Small intestine (tissue), 7 donors: ENCODE data around the gene CPO. TPM values are rescaled to one million over a fixed set of nuclear protein-coding genes. Genes with fewer than 3 reads are reported as not detected.
A peak's percentile ranks its signal among the peaks of the same experiment; 100 is the strongest.

Source experiments
- DNase-seq, 2 donors: peaks; one replicate each; pipeline versions ENCODE4 v3.0.0 to v3.0.0-alpha.2; 2013
- FAIRE-seq: peaks from 2 replicates; lab custom pipeline; 2012; peaks lifted over from hg19 to GRCh38; lab: Jason Lieb, UNC
- H3K27ac ChIP-seq, 3 donors: one replicate each; pipeline ENCODE4 v1.5.1; 2013; ENCODE audit warnings: low read length in 2 of 3, mild to moderate bottlenecking in 2 of 3, control low read depth in 1 of 3, inconsistent platforms in 1 of 3, low read depth in 1 of 3, moderate library complexity in 1 of 3
- H3K27me3 ChIP-seq, 3 donors: one replicate each; pipeline ENCODE4 v1.6.1; 2013; ENCODE audit warnings: low read length in 3 of 3, inconsistent platforms in 1 of 3; ENCODE audit not compliant: control insufficient read depth in 3 of 3, insufficient read depth in 3 of 3
- H3K36me3 ChIP-seq, 3 donors: one replicate each; pipeline ENCODE4 v1.6.1; 2013; ENCODE audit warnings: low read length in 3 of 3, inconsistent platforms in 1 of 3, low read depth in 1 of 3, mild to moderate bottlenecking in 1 of 3, moderate library complexity in 1 of 3; ENCODE audit not compliant: control insufficient read depth in 3 of 3, insufficient read depth in 2 of 3
- H3K4me1 ChIP-seq, 3 donors: one replicate each; pipeline ENCODE4 v1.6.1; 2013; ENCODE audit warnings: low read length in 2 of 3, inconsistent platforms in 1 of 3, low read depth in 1 of 3, mild to moderate bottlenecking in 1 of 3, moderate library complexity in 1 of 3; ENCODE audit not compliant: control insufficient read depth in 3 of 3, insufficient read depth in 2 of 3
- H3K4me3 ChIP-seq, 3 donors: one replicate each; pipeline ENCODE4 v1.5.1; 2013; ENCODE audit warnings: low read length in 3 of 3, control low read depth in 1 of 3, inconsistent platforms in 1 of 3, low read depth in 1 of 3, mild to moderate bottlenecking in 1 of 3, moderate library complexity in 1 of 3
- H3K9me3 ChIP-seq, 2 donors: one replicate each; pipeline ENCODE4 v1.6.1; 2013; ENCODE audit warnings: low read depth in 1 of 2, low read length in 1 of 2; ENCODE audit not compliant: control insufficient read depth in 2 of 2, insufficient read depth in 1 of 2
- WGBS, 3 donors: extraction: QIAGEN DNeasy Blood & Tissue Kit; methylation state at CpG; one replicate each; pipeline ENCODE4 v1.1.7; 2013; 5-methylcytosine and 5-hydroxymethylcytosine counted together
- polyA plus RNA-seq, 4 donors: library from polyadenylated mRNA; stranded (reverse) in 3 of 4; unstranded in 1 of 4; fragments of 200-250 nt in 3 of 4; fragments of 120-200 nt in 1 of 4; gene quantifications; one replicate each; pipeline versions ENCODE4 v1.2.1 to v1.2.3, GENCODE V29; 2013
- donor health status: healthy with polysubstance abuse.
- donor health status: control.
- donor health status: control.
- donor health status: Bipolar disorder and iron deficiency.
- donor health status: healthy.

The CPO gene
- polyA plus RNA-seq, 4 donors = 0.92 to 15.7 (median 3.0) TPM

DNA sequence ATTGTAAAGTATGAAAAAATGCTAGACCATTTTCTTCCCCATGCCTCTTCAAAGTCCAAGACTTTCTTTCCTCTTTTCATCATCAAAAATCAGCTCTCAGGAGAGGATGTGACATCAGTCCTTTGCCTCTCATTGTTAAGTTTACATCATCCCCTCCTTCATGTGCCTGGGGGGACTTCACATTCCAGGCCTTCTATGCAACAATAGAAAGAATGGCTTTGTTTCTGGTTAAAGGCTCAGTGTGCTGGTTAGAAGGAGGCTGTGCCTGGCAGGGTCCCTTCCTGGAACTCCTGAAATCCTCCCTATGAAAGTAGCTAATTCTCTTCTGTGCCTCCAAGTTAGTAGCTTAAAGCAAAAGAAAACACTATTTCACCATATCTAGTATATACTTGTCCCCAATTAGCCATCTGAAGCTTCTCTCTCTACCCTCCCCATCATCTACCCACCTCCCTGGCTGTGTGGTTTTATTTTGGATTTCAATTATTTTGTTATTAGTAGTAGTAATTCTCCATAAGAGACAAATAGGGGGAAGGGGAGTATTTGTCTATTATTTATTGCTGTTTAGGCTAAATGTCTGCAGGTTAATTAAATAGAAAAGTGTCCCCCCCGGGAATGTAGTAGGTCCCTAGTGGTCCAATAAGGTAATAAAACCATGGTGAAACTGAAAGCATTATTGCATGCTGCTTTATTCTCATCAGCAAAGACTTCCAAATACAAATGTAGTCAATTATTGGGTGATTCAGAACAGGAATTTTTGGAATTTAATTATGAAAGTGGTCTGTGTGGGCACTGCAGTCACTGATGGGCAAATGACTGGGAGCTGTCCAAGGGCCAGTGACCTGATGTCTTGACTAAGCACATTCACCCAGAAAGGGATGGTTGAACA is 69.0 kb downstream of the CPO start:
- Histone ChIP-seq H3K27ac (no peak overlapping the region), H3K27me3 (peaks cover 0 to 3% (median 0%) of the 10 kb centered on the region in 3 donors), H3K4me1 (no peaks in the 10 kb centered on the region), H3K4me3 (no peak overlapping the region), H3K36me3 (no peaks in the 10 kb centered on the region), H3K9me3 (no peaks in the 10 kb centered on the region)
- FAIRE-seq (no peak), DNase-seq (no peak)
- 13 to 42% (median 21%) methylated on average over 1 of the region's 1 CpG for WGBS, 3 donors

DNA sequence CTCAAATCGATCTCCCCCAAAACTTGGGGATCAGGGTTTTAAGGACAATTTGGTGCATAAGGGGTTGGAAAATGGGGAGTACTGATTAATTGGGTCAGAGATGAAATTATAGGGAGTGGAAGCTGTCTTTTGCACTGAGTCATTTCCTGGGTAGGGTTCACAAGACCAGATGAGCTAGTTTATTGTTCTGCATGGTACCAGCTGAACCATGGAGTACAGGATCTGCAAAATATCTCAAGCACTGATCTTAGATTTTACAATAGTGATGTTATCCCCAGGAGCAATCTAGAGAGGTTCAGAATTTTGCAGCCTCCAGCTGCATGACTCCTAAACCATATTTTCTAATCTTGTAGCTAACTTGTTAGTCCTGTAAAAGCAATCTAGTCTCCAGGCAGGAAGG is 73.1 kb downstream of the CPO start:
- DNase-seq = peak in 1 of 2 donors; percentile 12
- Histone ChIP-seq H3K27ac (no peak overlapping the region), H3K4me1 (no peaks in the 10 kb centered on the region), H3K9me3 (no peaks in the 10 kb centered on the region), H3K36me3 (no peaks in the 10 kb centered on the region), H3K27me3 (peaks cover 0 to 3% (median 0%) of the 10 kb centered on the region in 3 donors), H3K4me3 (no peak overlapping the region)
- FAIRE-seq = no peak
- WGBS, 3 donors = 33 to 65% (median 43%) methylated on average over 1 of the region's 1 CpG

DNA sequence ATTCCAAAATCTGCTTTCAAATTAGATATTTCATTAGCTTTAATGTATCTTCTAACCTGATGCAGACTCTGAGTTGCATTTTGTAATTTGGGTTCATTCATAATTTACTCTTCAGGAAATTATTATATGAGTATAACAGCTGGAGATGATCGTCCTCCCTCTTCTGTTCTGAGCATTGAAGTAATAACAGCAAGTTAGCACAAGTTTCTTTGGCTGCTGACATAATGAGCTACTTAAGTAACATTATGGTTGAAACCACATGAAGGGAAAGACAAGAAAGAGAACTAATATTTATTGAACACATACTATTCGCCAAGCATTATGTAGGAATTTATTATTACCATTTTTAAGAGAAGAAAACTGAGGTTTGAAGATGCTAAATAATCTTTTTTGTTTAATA is 75.1 kb downstream of the CPO start:
- FAIRE-seq (no peak), DNase-seq (no peak)
- Histone ChIP-seq H3K4me3 (no peak overlapping the region), H3K9me3 (no peaks in the 10 kb centered on the region), H3K36me3 (no peaks in the 10 kb centered on the region), H3K27me3 (peaks cover 0 to 3% (median 0%) of the 10 kb centered on the region in 3 donors), H3K4me1 (no peaks in the 10 kb centered on the region), H3K27ac (no peak overlapping the region)
- 71 to 77% (median 74%) methylated on average over 2 of the region's 2 CpGs for WGBS, 3 donors

DNA sequence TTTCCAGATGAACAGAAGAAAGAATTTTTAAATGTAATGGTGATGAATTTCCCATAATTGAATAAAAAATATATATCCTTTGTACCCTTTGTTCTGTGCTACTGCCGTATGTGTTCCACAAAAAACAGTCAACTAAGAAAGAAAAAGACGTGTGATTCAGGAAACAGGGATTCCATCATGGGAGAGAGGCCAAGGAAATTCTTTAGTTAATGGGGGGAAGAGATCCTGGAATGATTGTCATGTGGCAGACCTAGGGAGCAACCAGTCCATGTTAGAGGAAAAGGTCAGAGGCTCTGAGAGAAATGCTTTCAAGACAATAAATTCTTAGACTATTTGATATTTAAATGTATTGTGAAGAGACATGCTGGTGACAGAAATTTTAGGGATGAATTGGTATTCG is 76.6 kb downstream of the CPO start:
- H3K9me3 ChIP-seq = no peaks in the 10 kb centered on the region
- no peak for FAIRE-seq
- WGBS, 3 donors = 60 to 69% (median 65%) methylated on average over 3 of the region's 3 CpGs

More for the DNA sequence above, 76.6 kb downstream of the CPO start:
- Histone ChIP-seq H3K27ac (no peak overlapping the region), H3K36me3 (no peaks in the 10 kb centered on the region), H3K27me3 (peaks cover 0 to 3% (median 0%) of the 10 kb centered on the region in 3 donors), H3K4me3 (no peak overlapping the region), H3K4me1 (no peaks in the 10 kb centered on the region)
- DNase-seq = no peak

Other genes starting within 250 kb of the CPO start
- not detected for gene DYTN, start 221.1 kb upstream of the CPO start, polyA plus RNA-seq
- under 1 TPM in 2 of 4 donors, not detected in 2; 0.31 to 0.72 TPM for gene MDH1B, start 174.2 kb upstream of the CPO start, polyA plus RNA-seq
- 10 to 100 TPM in 2 of 4 donors, 1 to 10 TPM in 2; 6.5 to 34.8 (median 13.4) TPM for gene FASTKD2, start 173.9 kb upstream of the CPO start, polyA plus RNA-seq
- 10 to 100 TPM in 1 of 4 donors, 1 to 10 TPM in 3; 1.1 to 11.7 (median 9.0) TPM for gene KLF7, start 226.4 kb downstream of the CPO start, polyA plus RNA-seq